Measurements from ENCODE around the gene SCGB1D1. TPM values are rescaled to one million over a fixed set of nuclear protein-coding genes. Genes with fewer than 3 reads are reported as not detected.

Gene SCGB1D1
- total and polyA plus RNA-seq, 12 donors = not detected

DNA sequence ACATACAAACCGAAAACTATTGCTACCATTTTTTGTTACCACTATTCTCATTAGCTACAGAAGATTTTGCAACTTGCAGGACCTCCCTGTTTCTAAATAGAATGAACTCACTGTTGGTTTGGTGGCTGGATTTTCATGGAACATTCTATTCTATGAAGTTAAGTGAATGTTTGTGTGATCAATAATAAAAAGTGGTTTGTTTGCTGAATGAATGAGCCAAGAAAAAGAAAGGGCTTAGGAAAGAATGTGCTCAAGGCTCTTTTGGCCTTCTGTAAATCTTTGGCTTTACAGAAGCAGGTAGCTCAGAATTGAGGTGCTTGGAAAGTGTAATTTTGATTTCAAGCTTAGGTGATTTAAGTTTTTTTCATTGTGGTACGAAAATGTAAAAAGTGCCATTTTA is 46.2 kb downstream of the SCGB1D1 start:
- TF ChIP-seq, protein P1, sequence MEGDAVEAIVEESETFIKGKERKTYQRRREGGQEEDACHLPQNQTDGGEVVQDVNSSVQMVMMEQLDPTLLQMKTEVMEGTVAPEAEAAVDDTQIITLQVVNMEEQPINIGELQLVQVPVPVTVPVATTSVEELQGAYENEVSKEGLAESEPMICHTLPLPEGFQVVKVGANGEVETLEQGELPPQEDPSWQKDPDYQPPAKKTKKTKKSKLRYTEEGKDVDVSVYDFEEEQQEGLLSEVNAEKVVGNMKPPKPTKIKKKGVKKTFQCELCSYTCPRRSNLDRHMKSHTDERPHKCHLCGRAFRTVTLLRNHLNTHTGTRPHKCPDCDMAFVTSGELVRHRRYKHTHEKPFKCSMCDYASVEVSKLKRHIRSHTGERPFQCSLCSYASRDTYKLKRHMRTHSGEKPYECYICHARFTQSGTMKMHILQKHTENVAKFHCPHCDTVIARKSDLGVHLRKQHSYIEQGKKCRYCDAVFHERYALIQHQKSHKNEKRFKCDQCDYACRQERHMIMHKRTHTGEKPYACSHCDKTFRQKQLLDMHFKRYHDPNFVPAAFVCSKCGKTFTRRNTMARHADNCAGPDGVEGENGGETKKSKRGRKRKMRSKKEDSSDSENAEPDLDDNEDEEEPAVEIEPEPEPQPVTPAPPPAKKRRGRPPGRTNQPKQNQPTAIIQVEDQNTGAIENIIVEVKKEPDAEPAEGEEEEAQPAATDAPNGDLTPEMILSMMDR (IDR thresholded peaks at IDR 0.05) = no peak
- no peak for TF ChIP-seq POLR2A (IDR thresholded peaks at IDR 0.05)
- 52 to 82% (median 65%) methylated on average over 2 of the region's 2 CpGs for WGBS, 4 donors
- intact Hi-C loops (cut with DNase I) = no loop called here

DNA sequence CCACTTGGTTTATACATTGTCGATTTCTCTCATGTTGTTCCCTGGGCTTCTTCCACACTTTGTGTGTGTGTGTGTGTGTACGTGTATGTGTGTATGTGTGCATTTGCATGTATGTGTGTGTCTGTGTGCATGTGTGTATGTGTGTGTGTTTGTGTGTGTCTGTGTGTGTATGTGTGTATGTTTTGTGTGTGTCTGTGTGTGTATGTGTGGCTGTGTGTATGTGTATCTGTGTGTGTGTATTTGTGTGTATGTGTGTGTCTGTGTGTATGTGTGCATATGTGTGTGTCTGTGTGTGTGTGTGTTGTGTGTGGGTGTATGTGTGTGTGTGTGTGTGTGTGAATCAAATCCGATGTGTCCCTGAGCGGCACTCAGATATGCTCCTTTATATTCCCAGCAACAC is 47.5 kb downstream of the SCGB1D1 start:
- Histone ChIP-seq H3K36me3 (replicated peaks in 1 of 2) (no peaks in the 10 kb centered on the region), H3K27ac (no peak overlapping the region), H3K4me3 (no peak overlapping the region), H3K4me1 (replicated peaks in 1 of 2) (no peaks in the 10 kb centered on the region), H3K9me3 (replicated peaks in 1 of 3) (no peaks in the 10 kb centered on the region), H3K27me3 (no peaks in the 10 kb centered on the region)
- intact Hi-C loops (cut with DNase I) = no loop called here
- DNase-seq = no peak
- no peak for TF ChIP-seq POLR2A (IDR thresholded peaks at IDR 0.05)
- TF ChIP-seq, protein P1 (IDR thresholded peaks at IDR 0.05) = no peak
- WGBS, 4 donors = 57 to 75% (median 65%) methylated on average over 4 of the region's 4 CpGs

More for the DNA sequence above, 46.2 kb downstream of the SCGB1D1 start:
- no peaks in the 10 kb centered on the region for H3K9me3 ChIP-seq (replicated peaks in 1 of 3)
- no peaks in the 10 kb centered on the region for H3K27me3 ChIP-seq
- H3K4me1 ChIP-seq (replicated peaks in 1 of 2) = no peaks in the 10 kb centered on the region
- no peak overlapping the region for H3K27ac ChIP-seq
- DNase-seq = no peak
- H3K36me3 ChIP-seq (replicated peaks in 1 of 2) = no peaks in the 10 kb centered on the region
- H3K4me3 ChIP-seq = no peak overlapping the region

DNA sequence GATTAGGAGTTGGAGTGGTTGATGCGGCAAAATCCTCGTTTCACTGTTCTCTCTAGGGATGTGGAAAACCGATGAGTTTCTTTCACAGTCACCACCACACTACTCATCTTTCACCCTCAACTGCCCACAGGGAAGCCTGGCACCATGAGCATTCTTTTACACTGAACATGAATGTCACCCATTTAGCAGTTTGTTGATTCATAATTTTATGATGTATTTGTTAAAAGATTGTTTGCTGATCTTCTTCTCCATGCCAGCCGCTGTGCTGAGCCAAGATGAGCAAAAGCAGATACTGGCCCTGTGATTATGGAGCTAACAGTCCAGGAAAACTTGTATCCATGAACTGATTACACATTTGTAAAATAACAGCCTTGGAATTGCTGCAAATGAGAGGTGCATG is 48.1 kb downstream of the SCGB1D1 start:
- no peaks in the 10 kb centered on the region for H3K9me3 ChIP-seq (replicated peaks in 1 of 3)
- no peak overlapping the region for H3K4me3 ChIP-seq
- no peak overlapping the region for H3K27ac ChIP-seq
- TF ChIP-seq POLR2A (IDR thresholded peaks at IDR 0.05) = no peak
- TF ChIP-seq, protein P1 (IDR thresholded peaks at IDR 0.05) = no peak
- H3K36me3 ChIP-seq (replicated peaks in 1 of 2) = no peaks in the 10 kb centered on the region
- H3K4me1 ChIP-seq (replicated peaks in 1 of 2) = no peaks in the 10 kb centered on the region
- DNase-seq = no peak
- intact Hi-C loops (cut with DNase I) = no loop called here
- no peaks in the 10 kb centered on the region for H3K27me3 ChIP-seq
- WGBS, 4 donors = 69 to 84% (median 75%) methylated on average over 4 of the region's 4 CpGs

DNA sequence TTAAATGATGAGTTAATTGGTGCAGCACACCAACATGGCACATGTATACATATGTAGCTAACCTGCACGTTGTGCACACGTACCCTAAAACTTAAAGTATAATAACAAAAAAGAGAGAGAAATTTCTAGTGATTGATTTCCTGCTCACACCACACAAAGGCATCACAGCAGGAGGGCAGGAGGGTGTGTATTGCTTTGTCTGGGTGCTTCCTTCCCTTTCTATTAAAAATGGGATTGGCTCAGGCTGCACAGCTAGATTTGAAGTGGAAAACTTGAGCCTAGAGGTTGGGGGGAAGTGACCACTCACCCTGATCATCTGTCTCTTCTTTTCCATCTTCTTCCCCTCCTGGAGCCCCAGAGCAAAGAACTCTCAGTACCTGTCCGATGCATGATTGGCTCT is 51.1 kb downstream of the SCGB1D1 start:
- intact Hi-C loops (cut with DNase I) = no loop called here
- DNase-seq = no peak
- no peak for TF ChIP-seq POLR2A (IDR thresholded peaks at IDR 0.05)
- TF ChIP-seq, protein P1 (IDR thresholded peaks at IDR 0.05) = no peak
- H3K4me3 ChIP-seq = no peak overlapping the region
- no peaks in the 10 kb centered on the region for H3K4me1 ChIP-seq (replicated peaks in 1 of 2)
- WGBS, 4 donors = 81 to 93% (median 89%) methylated on average over 3 of the region's 3 CpGs
- H3K27ac ChIP-seq = no peak overlapping the region
- H3K36me3 ChIP-seq (replicated peaks in 1 of 2) = no peaks in the 10 kb centered on the region
- H3K9me3 ChIP-seq (replicated peaks in 1 of 3) = no peaks in the 10 kb centered on the region
- no peaks in the 10 kb centered on the region for H3K27me3 ChIP-seq

Data from adrenal gland (tissue), 12 donors.